Lower lobe of right lung (tissue), 2 donors: ENCODE results near the gene SLC48A1. TPM values are rescaled to one million over a fixed set of nuclear protein-coding genes. Genes with fewer than 3 reads are reported as not detected.
A peak's percentile ranks its signal among the peaks of the same experiment; 100 is the strongest.

Experiments
- ATAC-seq, 2 donors: fragments of 200-7000 bp; cut with Tn5 transposase; one replicate each; pipeline ENCODE4 v1.9.1; 2020 to 2022; ENCODE audit warnings: mild to moderate bottlenecking in 2 of 2, moderate library complexity in 2 of 2
- DNase-seq: peaks from one replicate; pipeline ENCODE4 v3.0.0-alpha.2; 2020
- H3K27ac ChIP-seq: fragments of 200-600 bp; one replicate; pipeline ENCODE4 v1.8.0; 2022
- H3K27me3 ChIP-seq: fragments of 200-600 bp; one replicate; pipeline ENCODE4 v1.8.0; 2022; ENCODE audit warnings: low read depth
- H3K36me3 ChIP-seq: fragments of 200-600 bp; one replicate; pipeline ENCODE4 v1.8.0; 2022; ENCODE audit warnings: mild to moderate bottlenecking
- H3K4me1 ChIP-seq: fragments of 200-600 bp; one replicate; pipeline ENCODE4 v1.8.0; 2022
- H3K4me3 ChIP-seq: fragments of 200-600 bp; one replicate; pipeline ENCODE4 v1.8.0; 2022; ENCODE audit warnings: mild to moderate bottlenecking
- H3K9me3 ChIP-seq: fragments of 200-600 bp; one replicate; pipeline ENCODE4 v1.8.0; 2022
- intact Hi-C: fragments of 100-400 bp; cut with DNase I; formaldehyde crosslinking; loops from one replicate; pipeline ENCODE4 v1.11.0; 2022
- total RNA-seq: library from RNA; stranded (reverse); fragmentation: NEBNext Ultra II Directional; extraction: Animal tissue kit (Norgen Biotek cat#: 25700); gene quantifications from one replicate; pipeline ENCODE4 v1.2.1, GENCODE V29; 2021
- TF ChIP-seq, protein P1 (sequence below): fragments of 200-600 bp; IDR thresholded peaks from one replicate; pipeline ENCODE4 v1.8.0; 2022; ENCODE audit warnings: antibody characterized with exemption, mild to moderate bottlenecking
- donor health status: DM: no; HTN: yes; CAD: no; lungs with severe emphysema.

Gene SLC48A1
- total RNA-seq, 1 donor from 2014 or later, result 39.9 TPM

- Histone ChIP-seq H3K27me3 (no peaks in the 10 kb centered on the region), H3K36me3 (no peaks in the 10 kb centered on the region), H3K4me3 (no peak overlapping the region), H3K4me1 (peaks cover 44% of the 10 kb centered on the region), H3K9me3 (no peaks in the 10 kb centered on the region), H3K27ac (no peak overlapping the region)
- no peak for DNase-seq
- intact Hi-C loops, result no loop called here
- no peak for ATAC-seq
- TF ChIP-seq, protein P1, sequence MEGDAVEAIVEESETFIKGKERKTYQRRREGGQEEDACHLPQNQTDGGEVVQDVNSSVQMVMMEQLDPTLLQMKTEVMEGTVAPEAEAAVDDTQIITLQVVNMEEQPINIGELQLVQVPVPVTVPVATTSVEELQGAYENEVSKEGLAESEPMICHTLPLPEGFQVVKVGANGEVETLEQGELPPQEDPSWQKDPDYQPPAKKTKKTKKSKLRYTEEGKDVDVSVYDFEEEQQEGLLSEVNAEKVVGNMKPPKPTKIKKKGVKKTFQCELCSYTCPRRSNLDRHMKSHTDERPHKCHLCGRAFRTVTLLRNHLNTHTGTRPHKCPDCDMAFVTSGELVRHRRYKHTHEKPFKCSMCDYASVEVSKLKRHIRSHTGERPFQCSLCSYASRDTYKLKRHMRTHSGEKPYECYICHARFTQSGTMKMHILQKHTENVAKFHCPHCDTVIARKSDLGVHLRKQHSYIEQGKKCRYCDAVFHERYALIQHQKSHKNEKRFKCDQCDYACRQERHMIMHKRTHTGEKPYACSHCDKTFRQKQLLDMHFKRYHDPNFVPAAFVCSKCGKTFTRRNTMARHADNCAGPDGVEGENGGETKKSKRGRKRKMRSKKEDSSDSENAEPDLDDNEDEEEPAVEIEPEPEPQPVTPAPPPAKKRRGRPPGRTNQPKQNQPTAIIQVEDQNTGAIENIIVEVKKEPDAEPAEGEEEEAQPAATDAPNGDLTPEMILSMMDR, result no peak
Measured at GRCh38 chr12:47731723-47732122, 41.3 kb upstream of the SLC48A1 start.

- H3K4me3 ChIP-seq, result no peak overlapping the region
- no peaks in the 10 kb centered on the region for H3K36me3 ChIP-seq
- TF ChIP-seq, protein P1, result no peak
- intact Hi-C loops, result no loop called here
- H3K4me1 ChIP-seq, result peaks cover 52% of the 10 kb centered on the region
- H3K27ac ChIP-seq, result no peak overlapping the region
- DNase-seq (no peak), ATAC-seq (no peak)
- H3K27me3 ChIP-seq, result no peaks in the 10 kb centered on the region
- no peaks in the 10 kb centered on the region for H3K9me3 ChIP-seq
Measured at GRCh38 chr12:47732504-47732903, 40.5 kb upstream of the SLC48A1 start.

DNA sequence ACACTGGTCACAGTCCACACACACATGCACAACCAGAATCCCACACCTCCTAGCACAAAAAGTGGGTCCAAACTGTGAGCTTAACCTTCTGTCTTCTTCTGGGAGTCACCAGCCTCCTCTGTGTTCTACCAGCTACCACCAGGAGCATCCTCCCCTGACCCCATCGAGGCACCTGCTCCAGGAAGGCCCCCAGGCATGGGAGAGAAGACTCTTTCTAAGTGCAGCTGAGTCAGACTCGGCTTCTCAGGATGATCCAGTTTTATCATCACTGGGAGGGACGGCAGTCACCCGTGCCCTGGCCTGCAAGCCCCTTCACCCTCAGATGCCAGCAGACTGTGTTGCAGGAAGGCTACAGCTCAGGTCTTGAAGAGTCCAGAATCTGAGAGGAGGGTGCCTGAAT lies 39.9 kb upstream of the SLC48A1 start:
- intact Hi-C loops, result no loop called here
- peaks cover 58% of the 10 kb centered on the region for H3K4me1 ChIP-seq
- TF ChIP-seq, protein P1, result no peak

DNA sequence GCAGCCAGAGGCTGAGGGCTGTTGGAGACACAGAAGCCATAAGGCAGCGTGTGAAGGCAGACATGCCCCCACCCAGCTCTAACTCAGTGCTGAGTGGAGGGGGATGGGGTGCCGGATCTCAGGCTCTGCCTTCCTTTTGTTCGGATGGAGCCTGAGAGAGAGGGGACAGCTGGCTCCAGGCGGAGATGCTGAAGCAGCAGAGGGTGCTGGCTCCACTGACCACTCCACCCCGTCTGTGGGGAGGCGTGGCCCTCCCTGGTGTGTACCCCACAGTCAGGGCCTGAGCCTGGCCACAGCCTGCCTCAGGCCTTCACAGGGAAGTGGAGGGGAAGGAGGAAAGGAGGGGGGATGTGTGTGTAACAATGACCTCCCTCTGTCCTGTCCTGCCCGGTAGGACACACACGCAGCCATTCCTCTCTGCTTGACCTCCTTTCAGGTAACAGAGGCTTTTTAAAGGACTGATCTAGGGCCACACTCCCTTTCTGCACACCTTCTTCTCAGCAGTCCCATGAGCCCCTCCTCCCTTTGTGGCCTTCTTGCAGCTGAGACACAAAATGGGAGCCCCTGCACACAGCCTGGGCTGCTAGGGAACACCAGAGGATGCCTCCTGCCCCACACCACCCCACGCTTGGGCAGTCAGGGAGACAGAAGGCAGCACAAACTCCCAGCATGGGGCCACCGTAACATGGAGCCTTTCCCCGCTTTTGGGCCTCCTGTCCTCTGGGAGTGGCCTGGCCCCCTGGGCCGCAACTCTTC lies 38.1 kb upstream of the SLC48A1 start:
- TF ChIP-seq, protein P1, result no peak
- DNase-seq (no peak), ATAC-seq (no peak)
- H3K4me3 ChIP-seq, result no peak overlapping the region
- no peaks in the 10 kb centered on the region for H3K36me3 ChIP-seq
- H3K27me3 ChIP-seq, result no peaks in the 10 kb centered on the region
- no peaks in the 10 kb centered on the region for H3K9me3 ChIP-seq
- intact Hi-C loops, result no loop called here
- H3K4me1 ChIP-seq, result peaks cover 59% of the 10 kb centered on the region
- H3K27ac ChIP-seq, result peak overlapping the region; percentile 79

More for the DNA sequence above, 39.9 kb upstream of the SLC48A1 start:
- Histone ChIP-seq H3K36me3 (no peaks in the 10 kb centered on the region), H3K27me3 (no peaks in the 10 kb centered on the region), H3K9me3 (no peaks in the 10 kb centered on the region), H3K4me3 (no peak overlapping the region), H3K27ac (no peak overlapping the region)
- DNase-seq (no peak), ATAC-seq (no peak)

GRCh38 chr12:47735649-47736048 lies 37.4 kb upstream of the SLC48A1 start:
- Histone ChIP-seq H3K27me3 (no peaks in the 10 kb centered on the region), H3K36me3 (no peaks in the 10 kb centered on the region), H3K4me3 (no peak overlapping the region), H3K4me1 (peaks cover 59% of the 10 kb centered on the region), H3K27ac (peak overlapping the region; percentile 79), H3K9me3 (no peaks in the 10 kb centered on the region)
- intact Hi-C loops, result no loop called here
- TF ChIP-seq, protein P1, result no peak
- no peak for ATAC-seq
- no peak for DNase-seq
